ENCODE measurements around the gene MRPS5. TPM values are rescaled to one million over a fixed set of nuclear protein-coding genes. Genes with fewer than 3 reads are reported as not detected.

Gene MRPS5
- total and polyA plus RNA-seq, 4 donors, result 21.7 to 72.9 (median 57.0) TPM

GRCh38 chr2:95074663-95075439 lies 46.8 kb downstream of the MRPS5 start:
- WGBS, result 70% methylated on average over 15 of the region's 15 CpGs
- Histone ChIP-seq H3K9ac (ENCODE audit: low read depth in 1 of 2, low read length in 2 of 2) (no peak overlapping the region), H3K36me3 (ENCODE audit: control insufficient read depth in 4 of 4, insufficient read depth in 3 of 4, low read depth in 1 of 4, low read length in 3 of 4) (no peaks in the 10 kb centered on the region), H3K4me3 (ENCODE audit: low read depth in 1 of 3, low read length in 3 of 3) (no peak overlapping the region), H3K9me3 (ENCODE audit: control insufficient read depth in 4 of 4, low read length in 3 of 4) (no peaks in the 10 kb centered on the region), H3K4me1 (ENCODE audit: control insufficient read depth in 4 of 4, insufficient read depth in 4 of 4, low read length in 3 of 4) (peaks cover 2 to 8% (median 6%) of the 10 kb centered on the region in 4 donors), H3K27me3 (ENCODE audit: control insufficient read depth in 4 of 4, insufficient read depth in 4 of 4, low read length in 3 of 4) (peaks cover 0 to 3% (median 0%) of the 10 kb centered on the region in 4 donors), H3K27ac (ENCODE audit: low read depth in 1 of 2, low read length in 2 of 2) (no peak overlapping the region)
- no peak for TF ChIP-seq RXRA (IDR thresholded peaks at IDR 0.05)
- no peak for TF ChIP-seq MAX (IDR thresholded peaks at IDR 0.05)
- TF ChIP-seq, protein P1, sequence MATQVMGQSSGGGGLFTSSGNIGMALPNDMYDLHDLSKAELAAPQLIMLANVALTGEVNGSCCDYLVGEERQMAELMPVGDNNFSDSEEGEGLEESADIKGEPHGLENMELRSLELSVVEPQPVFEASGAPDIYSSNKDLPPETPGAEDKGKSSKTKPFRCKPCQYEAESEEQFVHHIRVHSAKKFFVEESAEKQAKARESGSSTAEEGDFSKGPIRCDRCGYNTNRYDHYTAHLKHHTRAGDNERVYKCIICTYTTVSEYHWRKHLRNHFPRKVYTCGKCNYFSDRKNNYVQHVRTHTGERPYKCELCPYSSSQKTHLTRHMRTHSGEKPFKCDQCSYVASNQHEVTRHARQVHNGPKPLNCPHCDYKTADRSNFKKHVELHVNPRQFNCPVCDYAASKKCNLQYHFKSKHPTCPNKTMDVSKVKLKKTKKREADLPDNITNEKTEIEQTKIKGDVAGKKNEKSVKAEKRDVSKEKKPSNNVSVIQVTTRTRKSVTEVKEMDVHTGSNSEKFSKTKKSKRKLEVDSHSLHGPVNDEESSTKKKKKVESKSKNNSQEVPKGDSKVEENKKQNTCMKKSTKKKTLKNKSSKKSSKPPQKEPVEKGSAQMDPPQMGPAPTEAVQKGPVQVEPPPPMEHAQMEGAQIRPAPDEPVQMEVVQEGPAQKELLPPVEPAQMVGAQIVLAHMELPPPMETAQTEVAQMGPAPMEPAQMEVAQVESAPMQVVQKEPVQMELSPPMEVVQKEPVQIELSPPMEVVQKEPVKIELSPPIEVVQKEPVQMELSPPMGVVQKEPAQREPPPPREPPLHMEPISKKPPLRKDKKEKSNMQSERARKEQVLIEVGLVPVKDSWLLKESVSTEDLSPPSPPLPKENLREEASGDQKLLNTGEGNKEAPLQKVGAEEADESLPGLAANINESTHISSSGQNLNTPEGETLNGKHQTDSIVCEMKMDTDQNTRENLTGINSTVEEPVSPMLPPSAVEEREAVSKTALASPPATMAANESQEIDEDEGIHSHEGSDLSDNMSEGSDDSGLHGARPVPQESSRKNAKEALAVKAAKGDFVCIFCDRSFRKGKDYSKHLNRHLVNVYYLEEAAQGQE (IDR thresholded peaks at IDR 0.05), result no peak
- no peak for TF ChIP-seq JUND (IDR thresholded peaks at IDR 0.05)
- no peak for TF ChIP-seq EGR1 (IDR thresholded peaks at IDR 0.05; ENCODE audit: low read depth in 2 of 2)
- TF ChIP-seq TAF1 (conservative IDR thresholded peaks at IDR 0.05), result no peak
- no peak for TF ChIP-seq FOXA2 (IDR thresholded peaks at IDR 0.05)
- TF ChIP-seq, protein P2, sequence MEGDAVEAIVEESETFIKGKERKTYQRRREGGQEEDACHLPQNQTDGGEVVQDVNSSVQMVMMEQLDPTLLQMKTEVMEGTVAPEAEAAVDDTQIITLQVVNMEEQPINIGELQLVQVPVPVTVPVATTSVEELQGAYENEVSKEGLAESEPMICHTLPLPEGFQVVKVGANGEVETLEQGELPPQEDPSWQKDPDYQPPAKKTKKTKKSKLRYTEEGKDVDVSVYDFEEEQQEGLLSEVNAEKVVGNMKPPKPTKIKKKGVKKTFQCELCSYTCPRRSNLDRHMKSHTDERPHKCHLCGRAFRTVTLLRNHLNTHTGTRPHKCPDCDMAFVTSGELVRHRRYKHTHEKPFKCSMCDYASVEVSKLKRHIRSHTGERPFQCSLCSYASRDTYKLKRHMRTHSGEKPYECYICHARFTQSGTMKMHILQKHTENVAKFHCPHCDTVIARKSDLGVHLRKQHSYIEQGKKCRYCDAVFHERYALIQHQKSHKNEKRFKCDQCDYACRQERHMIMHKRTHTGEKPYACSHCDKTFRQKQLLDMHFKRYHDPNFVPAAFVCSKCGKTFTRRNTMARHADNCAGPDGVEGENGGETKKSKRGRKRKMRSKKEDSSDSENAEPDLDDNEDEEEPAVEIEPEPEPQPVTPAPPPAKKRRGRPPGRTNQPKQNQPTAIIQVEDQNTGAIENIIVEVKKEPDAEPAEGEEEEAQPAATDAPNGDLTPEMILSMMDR (IDR thresholded peaks at IDR 0.05; ENCODE audit: low read depth, low read length, missing input control), result no peak
- no peak for TF ChIP-seq HNF4G (IDR thresholded peaks at IDR 0.05)
- TF ChIP-seq, protein P3, sequence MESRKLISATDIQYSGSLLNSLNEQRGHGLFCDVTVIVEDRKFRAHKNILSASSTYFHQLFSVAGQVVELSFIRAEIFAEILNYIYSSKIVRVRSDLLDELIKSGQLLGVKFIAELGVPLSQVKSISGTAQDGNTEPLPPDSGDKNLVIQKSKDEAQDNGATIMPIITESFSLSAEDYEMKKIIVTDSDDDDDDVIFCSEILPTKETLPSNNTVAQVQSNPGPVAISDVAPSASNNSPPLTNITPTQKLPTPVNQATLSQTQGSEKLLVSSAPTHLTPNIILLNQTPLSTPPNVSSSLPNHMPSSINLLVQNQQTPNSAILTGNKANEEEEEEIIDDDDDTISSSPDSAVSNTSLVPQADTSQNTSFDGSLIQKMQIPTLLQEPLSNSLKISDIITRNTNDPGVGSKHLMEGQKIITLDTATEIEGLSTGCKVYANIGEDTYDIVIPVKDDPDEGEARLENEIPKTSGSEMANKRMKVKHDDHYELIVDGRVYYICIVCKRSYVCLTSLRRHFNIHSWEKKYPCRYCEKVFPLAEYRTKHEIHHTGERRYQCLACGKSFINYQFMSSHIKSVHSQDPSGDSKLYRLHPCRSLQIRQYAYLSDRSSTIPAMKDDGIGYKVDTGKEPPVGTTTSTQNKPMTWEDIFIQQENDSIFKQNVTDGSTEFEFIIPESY (IDR thresholded peaks at IDR 0.05), result no peak
- TF ChIP-seq NR2F2 (IDR thresholded peaks at IDR 0.05), result no peak
- TF ChIP-seq GABPA (IDR thresholded peaks at IDR 0.05 in 1 of 2, conservative IDR thresholded peaks at IDR 0.05 in 1 of 2), result no peak
- TF ChIP-seq YY1 (IDR thresholded peaks at IDR 0.05), result no peak
- TF ChIP-seq HNF4A (conservative IDR thresholded peaks at IDR 0.05), result no peak
- no peak for DNase-seq (ENCODE audit: low spot score)
